GM12878 (cell line): ENCODE results near the gene TPO. TPM values are rescaled to one million over a fixed set of nuclear protein-coding genes. Genes with fewer than 3 reads are reported as not detected.
"Not testable (repeated sequence)": the region's sequence is repeated elsewhere in the genome, so short reads cannot be mapped to it uniquely, and the experiment has no call there.

Experiments
- ATAC-seq: fragments of 200-7000 bp; cut with Tn5 transposase; 3 replicates; pipeline ENCODE4 v1.9.1; 2020; ENCODE audit warnings: mild to moderate bottlenecking, moderate library complexity
- BruUV-seq: library from RNA; stranded (reverse); fragments of 400-500 nt; replicated peaks from 2 replicates; lab custom pipeline; 2021; lab: Mats Ljungman, UMichigan
- CTCF ChIA-PET: fragments of 300-600 bp; sonication (Branson Sonifier 250); formaldehyde crosslinking; extraction: SDS; loops from one replicate; lab custom pipeline; 2021; ENCODE audit warnings: inconsistent platforms; lab: Yijun Ruan, JAX
- POLR2A ChIA-PET: fragments of 350-600 bp; formaldehyde crosslinking; extraction: SDS; loops from one replicate; lab custom pipeline; 2021; ENCODE audit warnings: inconsistent platforms; lab: Charles Lee
- RAD21 ChIA-PET: fragments of 300-600 bp; sonication (Branson Sonifier 250); formaldehyde crosslinking; loops from one replicate; lab custom pipeline; 2023; ENCODE audit warnings: antibody characterized with exemption; ENCODE audit not compliant: unreplicated experiment; lab: Charles Lee
- SMC1A ChIA-PET: fragments of 300-600 bp; sonication (Branson Sonifier 250); formaldehyde crosslinking; loops from one replicate; lab custom pipeline; 2023; ENCODE audit not compliant: unreplicated experiment, uncharacterized antibody; lab: Charles Lee
- DNase-seq: peaks from one replicate; pipeline ENCODE4 v3.0.0-alpha.2; 2011; ENCODE audit warnings: low read depth, low spot score
- FAIRE-seq: peaks from 3 replicates; lab custom pipeline; 2011; peaks lifted over from hg19 to GRCh38; lab: Jason Lieb, UNC
- H2AFZ ChIP-seq: 2 replicates; pipeline ENCODE4 v1.6.0; 2011; ENCODE audit warnings: low read depth, low read length, control low read depth; ENCODE audit not compliant: control insufficient read depth
- H3K27ac ChIP-seq: 2 replicates; pipeline ENCODE4 v1.5.1; 2011; ENCODE audit warnings: control low read depth; ENCODE audit not compliant: control insufficient read depth, insufficient read depth
- H3K27me3 ChIP-seq, 2 experiments: replicated peaks in 1 of 2; 2 replicates each; pipeline versions ENCODE4 v1.6.0 to v1.6.1; 2011; ENCODE audit warnings: low read length in 1 of 2; ENCODE audit not compliant: control insufficient read depth in 2 of 2, insufficient read depth in 2 of 2
- H3K36me3 ChIP-seq, 2 experiments: 2 replicates each; pipeline ENCODE4 v1.5.1; 2011; ENCODE audit warnings: low read length in 1 of 2; ENCODE audit not compliant: control insufficient read depth in 2 of 2, insufficient read depth in 2 of 2
- H3K4me1 ChIP-seq: 2 replicates; pipeline ENCODE4 v1.6.1; 2011; ENCODE audit warnings: mild to moderate bottlenecking, low read length, moderate library complexity, mixed read lengths; ENCODE audit not compliant: control insufficient read depth, insufficient read depth
- H3K4me2 ChIP-seq: 2 replicates; pipeline ENCODE4 v1.6.0; 2011; ENCODE audit warnings: control low read depth; ENCODE audit not compliant: control insufficient read depth, insufficient read depth
- H3K4me3 ChIP-seq: fragments of 200-600 bp; sonication (generic); 2 replicates; pipeline ENCODE4 v1.5.1; 2016
- H3K79me2 ChIP-seq: 2 replicates; pipeline ENCODE4 v1.6.0; 2011; ENCODE audit warnings: low read length; ENCODE audit not compliant: control insufficient read depth, insufficient read depth
- H3K9ac ChIP-seq: 2 replicates; pipeline ENCODE4 v1.8.0; 2011; ENCODE audit warnings: low read length, control low read depth, mixed read lengths; ENCODE audit not compliant: control insufficient read depth, insufficient read depth
- H3K9me3 ChIP-seq: replicated peaks from 3 replicates; pipeline ENCODE4 v1.5.1; 2011; ENCODE audit warnings: mild to moderate bottlenecking, low read length; ENCODE audit not compliant: control insufficient read depth, insufficient read depth
- H4K20me1 ChIP-seq: 2 replicates; pipeline ENCODE4 v1.6.0; 2011; ENCODE audit not compliant: control insufficient read depth, insufficient read depth
- BCL3 ChIP-seq: IDR thresholded peaks from 2 replicates; pipeline ENCODE4 v1.6.1; 2011; ENCODE audit warnings: borderline replicate concordance, low read depth, mild to moderate bottlenecking, moderate library complexity, low read length; ENCODE audit not compliant: insufficient read depth, poor library complexity, severe bottlenecking
- BCLAF1 ChIP-seq: fragments of 450-650 bp; IDR thresholded peaks from 2 replicates; pipeline ENCODE4 v1.6.1; 2017; ENCODE audit warnings: antibody characterized with exemption, mild to moderate bottlenecking, moderate library complexity
- HSF1 ChIP-seq: fragments of 150-350 bp; IDR thresholded peaks from 2 replicates; pipeline ENCODE4 v1.6.1; 2014; ENCODE audit warnings: mild to moderate bottlenecking, low read depth, low read length
- MTA2 ChIP-seq: fragments of 450-650 bp; IDR thresholded peaks from 2 replicates; pipeline ENCODE4 v1.6.1; 2016; ENCODE audit warnings: low read depth, mild to moderate bottlenecking, moderate library complexity
- NFYA ChIP-seq: IDR thresholded peaks from 2 replicates; pipeline ENCODE4 v1.6.1; 2011; ENCODE audit warnings: low read depth, mild to moderate bottlenecking, low read length, improper control_type of control experiment, borderline replicate concordance
- NR2F1 ChIP-seq: fragments of 450-650 bp; conservative IDR thresholded peaks from 2 replicates; pipeline ENCODE4 v1.6.1; 2017; ENCODE audit warnings: mild to moderate bottlenecking
- RBBP5 ChIP-seq: fragments of 200-600 bp; sonication (generic); conservative IDR thresholded peaks from 2 replicates; pipeline ENCODE4 v1.6.1; 2016
- SP1 ChIP-seq: IDR thresholded peaks from one replicate; pipeline ENCODE4 v1.6.1; 2011; ENCODE audit warnings: low read depth, low read length
- WRNIP1 ChIP-seq: IDR thresholded peaks from 2 replicates; pipeline ENCODE4 v1.6.1; 2011; ENCODE audit warnings: low read depth, low read length, improper control_type of control experiment, borderline replicate concordance
- ZBED1 ChIP-seq: IDR thresholded peaks from 2 replicates; pipeline ENCODE4 v1.6.1; 2016; ENCODE audit warnings: borderline replicate concordance
- ZNF274 ChIP-seq: IDR thresholded peaks from one replicate; pipeline ENCODE4 v1.8.0; 2011; ENCODE audit not compliant: insufficient read length, insufficient read depth
- WGBS: methylation state at CpG from one replicate; pipeline ENCODE4 v1.1.6; 2016; ENCODE audit warnings: low lambda C conversion rate; ENCODE audit not compliant: insufficient replicate concordance, insufficient coverage; ENCODE audit errors: missing lambda C conversion rate; 5-methylcytosine and 5-hydroxymethylcytosine counted together
- in situ Hi-C: fragments of 300-500 bp; cut with MboI; formaldehyde crosslinking; loops from 9 replicates; pipeline ENCODE4 v1.14.3; 2018; ENCODE audit warnings: mixed read lengths
- intact Hi-C: fragments of 100-400 bp; cut with micrococcal nuclease; formaldehyde crosslinking; loops from one replicate; pipeline ENCODE4 v1.14.2; 2022; ENCODE audit not compliant: unreplicated experiment
- polyA plus RNA-seq, 11 experiments: library from polyadenylated mRNA; depleted of rRNA in 4 of 11; unstranded in 6 of 11; stranded (reverse) in 5 of 11; fragments of >200 nt; fragmentation: Nextera tagmentation in 4 of 11; fragmentation: Illumina TruSeq in 1 of 11; extraction: Ambion mirVana in 4 of 11; extraction: Trizol in 1 of 11; gene quantifications; 1 replicate in 1 of 11; 2 replicates in 10 of 11; pipeline versions ENCODE4 v1.2.1 to v1.2.3, GENCODE V29; 2011 to 2016; ENCODE audit warnings: inconsistent platforms in 2 of 11, missing spikeins in 2 of 11, low read depth in 1 of 11
- total RNA-seq, 4 experiments: library from RNA; depleted of rRNA in 3 of 4; stranded (reverse); fragments of >200 nt in 3 of 4; fragmentation: Illumina TruSeq in 1 of 4; extraction: Trizol in 1 of 4; gene quantifications; 2 replicates each; pipeline versions ENCODE4 v1.2.1 to v1.2.3, GENCODE V29; 2013 to 2021

TPO gene
- total and polyA plus RNA-seq, 10 of the 15 experiments (the other 5 are each of a cell fraction or from before 2014, with no cell fraction given) = 0.07 to 0.11 TPM; not detected in 8

- ATAC-seq, H3K27me3 ChIP-seq, H3K79me2 ChIP-seq, H3K4me2 ChIP-seq, CTCF ChIA-PET, SMC1A ChIA-PET, H3K9me3 ChIP-seq, H3K27ac ChIP-seq, DNase-seq, FAIRE-seq, intact Hi-C loops, H4K20me1 ChIP-seq, BruUV-seq, H2AFZ ChIP-seq, in situ Hi-C loops, H3K9ac ChIP-seq, H3K36me3 ChIP-seq, RAD21 ChIA-PET, H3K4me1 ChIP-seq, POLR2A ChIA-PET, H3K4me3 ChIP-seq: not testable (repeated sequence)
- 63% methylated on average over 16 of the region's 16 CpGs for WGBS
Observed at GRCh38 chr2:1490381-1490780, 77.1 kb downstream of the TPO start.

- no peaks in the 10 kb centered on the region for H3K79me2 ChIP-seq
- CTCF ChIA-PET = no interaction called here
- TF ChIP-seq ZNF274 = no peak
- no peak for TF ChIP-seq HSF1
- no peak for TF ChIP-seq WRNIP1
- TF ChIP-seq MTA2 = no peak
- no peak for TF ChIP-seq BCL3
- TF ChIP-seq BCLAF1 = no peak
- TF ChIP-seq RBBP5 = no peak
- no peak for TF ChIP-seq NFYA
- TF ChIP-seq SP1 = no peak
- no peak for TF ChIP-seq NR2F1
- no peak for TF ChIP-seq ZBED1
- TF ChIP-seq, all 136 proteins: peak for 0
- DNase-seq (no peak), ATAC-seq (no peak), FAIRE-seq (no peak)
- ChIA-PET SMC1A (no interaction called here), POLR2A (no interaction called here), RAD21 (no interaction called here)
- in situ Hi-C loops = no loop called here
- BruUV-seq = no TSS peak
- Histone ChIP-seq H3K9me3 (no peaks in the 10 kb centered on the region; the same call in 2 of the 3 replicates), H3K27ac (no peak overlapping the region), H3K9ac (no peak overlapping the region), H3K36me3 (no peaks in the 10 kb centered on the region), H2AFZ (no peak overlapping the region), H4K20me1 (no peaks in the 10 kb centered on the region), H3K27me3 (no peaks in the 10 kb centered on the region), H3K4me1 (no peaks in the 10 kb centered on the region), H3K4me3 (no peak overlapping the region), H3K4me2 (no peak overlapping the region)
- intact Hi-C loops = no loop called here
- 31% methylated on average over 8 of the region's 8 CpGs for WGBS
Observed at GRCh38 chr2:1491751-1492150, 78.5 kb downstream of the TPO start.
